Testis (tissue), 2 donors: ENCODE results near the gene JADE2.

ENCODE experiments used
- POLR2A ChIP-seq: fragments of 450-650 bp; IDR thresholded peaks from one replicate; pipeline ENCODE4 v1.6.1; 2017; ENCODE audit warnings: antibody characterized with exemption, mild to moderate bottlenecking, moderate library complexity
- TF ChIP-seq, protein P1 (sequence below), 3 experiments: fragments of 450-650 bp in 2 of 3; fragments of 200-600 bp in 1 of 3; sonication (generic) in 1 of 3; IDR thresholded peaks; one replicate each; pipeline ENCODE4 v1.5.1; 2016 to 2019; ENCODE audit warnings: antibody characterized with exemption in 3 of 3, mild to moderate bottlenecking in 2 of 3, moderate library complexity in 1 of 3

DNA sequence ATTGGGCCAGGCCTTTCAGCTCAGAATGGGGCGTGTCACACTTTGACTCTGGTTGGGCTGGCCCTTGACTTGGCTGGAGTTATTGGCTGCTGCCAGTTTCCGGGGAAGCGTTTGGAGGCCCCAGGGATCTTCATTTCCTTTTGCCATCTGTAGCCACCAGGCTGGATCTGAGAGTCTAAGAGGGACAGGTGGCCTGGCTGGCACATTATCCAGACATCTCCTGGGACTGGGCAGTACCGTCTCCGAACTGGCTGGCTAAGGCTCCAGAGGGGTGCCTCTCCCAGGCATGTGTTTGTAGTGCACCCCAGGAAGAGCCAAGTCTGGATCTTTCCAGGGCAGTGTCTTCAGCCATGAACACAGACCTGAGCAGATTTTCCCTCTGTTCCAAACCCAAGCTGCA is 9.7 kb upstream of the JADE2 start:
- no peak for TF ChIP-seq POLR2A
- TF ChIP-seq, protein P1, sequence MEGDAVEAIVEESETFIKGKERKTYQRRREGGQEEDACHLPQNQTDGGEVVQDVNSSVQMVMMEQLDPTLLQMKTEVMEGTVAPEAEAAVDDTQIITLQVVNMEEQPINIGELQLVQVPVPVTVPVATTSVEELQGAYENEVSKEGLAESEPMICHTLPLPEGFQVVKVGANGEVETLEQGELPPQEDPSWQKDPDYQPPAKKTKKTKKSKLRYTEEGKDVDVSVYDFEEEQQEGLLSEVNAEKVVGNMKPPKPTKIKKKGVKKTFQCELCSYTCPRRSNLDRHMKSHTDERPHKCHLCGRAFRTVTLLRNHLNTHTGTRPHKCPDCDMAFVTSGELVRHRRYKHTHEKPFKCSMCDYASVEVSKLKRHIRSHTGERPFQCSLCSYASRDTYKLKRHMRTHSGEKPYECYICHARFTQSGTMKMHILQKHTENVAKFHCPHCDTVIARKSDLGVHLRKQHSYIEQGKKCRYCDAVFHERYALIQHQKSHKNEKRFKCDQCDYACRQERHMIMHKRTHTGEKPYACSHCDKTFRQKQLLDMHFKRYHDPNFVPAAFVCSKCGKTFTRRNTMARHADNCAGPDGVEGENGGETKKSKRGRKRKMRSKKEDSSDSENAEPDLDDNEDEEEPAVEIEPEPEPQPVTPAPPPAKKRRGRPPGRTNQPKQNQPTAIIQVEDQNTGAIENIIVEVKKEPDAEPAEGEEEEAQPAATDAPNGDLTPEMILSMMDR (IDR thresholded peaks at IDR 0.05) = no peak
